SK-N-MC (cell line): ENCODE results near the gene C1orf146.
"Not testable (repeated sequence)": the region's sequence is repeated elsewhere in the genome, so short reads cannot be mapped to it uniquely, and the experiment has no call there.

ENCODE experiments used
- DNase-seq: peaks from one replicate; pipeline ENCODE4 v3.0.0-alpha.2; 2011; ENCODE audit warnings: low read depth, low spot score
- H3K27ac ChIP-seq: fragments of 200-600 bp; sonication (generic); 2 replicates; pipeline ENCODE4 v1.5.1; 2016; ENCODE audit warnings: mixed run types
- H3K36me3 ChIP-seq: fragments of 200-600 bp; sonication (generic); 2 replicates; pipeline ENCODE4 v1.6.1; 2017; ENCODE audit warnings: antibody characterized with exemption, low read length, mixed read lengths; ENCODE audit not compliant: insufficient read depth
- H3K4me3 ChIP-seq: fragments of 200-600 bp; sonication (generic); 2 replicates; pipeline ENCODE4 v1.5.1; 2016
- H3K9ac ChIP-seq: fragments of 200-600 bp; sonication (generic); 2 replicates; pipeline ENCODE4 v1.8.0; 2017; ENCODE audit warnings: mixed run types, mixed read lengths; ENCODE audit not compliant: insufficient read length
- H3K9me3 ChIP-seq: fragments of 200-600 bp; sonication (generic); 2 replicates; pipeline ENCODE4 v1.6.1; 2017; ENCODE audit warnings: low read depth, mild to moderate bottlenecking, antibody characterized with exemption, low read length, moderate library complexity, mixed read lengths
- EZH2 ChIP-seq: fragments of 200-600 bp; sonication (generic); IDR thresholded peaks from one replicate; pipeline ENCODE4 v1.6.1; 2017; ENCODE audit warnings: antibody characterized with exemption
- FOXP2 ChIP-seq: optimal IDR thresholded peaks from 2 replicates; pipeline ENCODE3; 2011; ENCODE audit warnings: mild to moderate bottlenecking, moderate library complexity; ENCODE audit not compliant: insufficient read depth; ENCODE audit errors: extremely low read length, control extremely low read depth
- POLR2AphosphoS5 ChIP-seq: IDR thresholded peaks from 2 replicates; pipeline ENCODE4 v1.6.1; 2012; ENCODE audit warnings: mild to moderate bottlenecking, low read depth, low read length, borderline replicate concordance

The C1orf146 gene

GRCh38 chr1:92240034-92240433 is 22.3 kb downstream of the C1orf146 start:
- TF ChIP-seq EZH2, result no peak
- TF ChIP-seq FOXP2, result no peak
- no peak for TF ChIP-seq POLR2AphosphoS5
- Histone ChIP-seq H3K4me3 (no peak overlapping the region), H3K9me3 (no peaks in the 10 kb centered on the region), H3K27ac (no peak overlapping the region), H3K9ac (peak overlapping the region; percentile 53), H3K36me3 (no peaks in the 10 kb centered on the region)
- DNase-seq, result no peak

GRCh38 chr1:92244376-92244775 is 26.7 kb downstream of the C1orf146 start:
- no peak for DNase-seq
- no peak overlapping the region for H3K27ac ChIP-seq
- TF ChIP-seq FOXP2 (no peak), POLR2AphosphoS5 (no peak), EZH2 (no peak)
- H3K9ac ChIP-seq, result no peak overlapping the region
- no peak overlapping the region for H3K4me3 ChIP-seq
- H3K36me3 ChIP-seq, result peaks cover 4% of the 10 kb centered on the region; the same call in 1 of the 2 replicates
- no peaks in the 10 kb centered on the region for H3K9me3 ChIP-seq

- not testable (repeated sequence) for DNase-seq, H3K9ac ChIP-seq, H3K4me3 ChIP-seq, H3K27ac ChIP-seq, H3K9me3 ChIP-seq
- peaks cover 32% of the 10 kb centered on the region for H3K36me3 ChIP-seq
These were observed 37.0 kb downstream of the C1orf146 start for GRCh38 chr1:92254714-92255113.

DNA sequence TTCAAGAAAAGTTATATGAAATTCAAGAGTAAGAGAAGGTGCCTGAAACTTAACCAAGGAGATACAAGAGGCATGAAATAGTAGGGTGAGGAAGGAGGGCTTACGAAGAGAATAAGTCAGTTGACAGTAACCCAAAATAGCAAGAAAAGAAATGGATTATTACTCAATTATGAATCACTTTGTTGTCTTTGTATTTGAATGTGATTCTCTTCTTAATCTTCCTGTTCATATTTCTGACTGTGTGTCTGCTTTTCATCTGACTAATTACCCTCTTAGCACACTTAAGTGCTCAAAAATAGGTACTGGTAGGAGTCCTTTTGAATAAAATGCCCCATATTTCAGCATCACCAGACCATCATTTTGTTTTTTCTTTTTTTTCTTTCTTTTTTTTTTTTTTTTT is 41.6 kb downstream of the C1orf146 start:
- no peak overlapping the region for H3K4me3 ChIP-seq
- no peaks in the 10 kb centered on the region for H3K9me3 ChIP-seq
- peaks cover 39% of the 10 kb centered on the region for H3K36me3 ChIP-seq
- TF ChIP-seq FOXP2 (no peak), EZH2 (no peak), POLR2AphosphoS5 (no peak)
- no peak overlapping the region for H3K9ac ChIP-seq
- no peak overlapping the region for H3K27ac ChIP-seq
- no peak for DNase-seq

GRCh38 chr1:92262516-92262915 is 44.8 kb downstream of the C1orf146 start:
- H3K36me3 ChIP-seq, result peaks cover 32% of the 10 kb centered on the region

DNA sequence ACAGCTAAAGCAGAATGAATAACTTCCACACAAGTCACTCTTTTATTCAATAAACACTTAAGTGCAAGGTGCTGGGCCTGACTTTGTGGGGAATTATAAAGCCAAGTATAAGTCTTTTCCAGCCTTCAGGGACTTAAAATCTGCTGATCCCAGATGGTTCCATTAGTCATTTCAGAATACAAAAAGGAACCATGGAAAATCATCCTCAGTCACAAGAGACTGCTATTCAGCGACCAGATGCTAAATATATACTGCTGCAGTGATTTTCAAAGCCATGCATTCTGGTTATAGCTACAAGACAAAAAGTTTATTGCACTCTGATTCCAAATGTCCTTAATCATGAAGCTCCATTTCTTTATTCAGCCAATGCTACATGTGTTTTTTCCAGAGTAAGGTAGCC is 55.3 kb downstream of the C1orf146 start:
- H3K36me3 ChIP-seq, result peaks cover 27% of the 10 kb centered on the region
- H3K9me3 ChIP-seq, result no peaks in the 10 kb centered on the region
- no peak overlapping the region for H3K4me3 ChIP-seq
- no peak for TF ChIP-seq POLR2AphosphoS5
- TF ChIP-seq EZH2, result no peak
- TF ChIP-seq FOXP2, result no peak
- no peak for DNase-seq
- no peak overlapping the region for H3K27ac ChIP-seq
- H3K9ac ChIP-seq, result no peak overlapping the region

More at GRCh38 chr1:92262516-92262915, 44.8 kb downstream of the C1orf146 start:
- no peak overlapping the region for H3K4me3 ChIP-seq
- no peak for DNase-seq
- H3K9ac ChIP-seq, result no peak overlapping the region
- no peak overlapping the region for H3K27ac ChIP-seq
- TF ChIP-seq POLR2AphosphoS5 (no peak), FOXP2 (no peak), EZH2 (no peak)
- no peaks in the 10 kb centered on the region for H3K9me3 ChIP-seq

- H3K9ac ChIP-seq, result no peak overlapping the region
- no peak for DNase-seq
- H3K9me3 ChIP-seq, result no peaks in the 10 kb centered on the region
- H3K4me3 ChIP-seq, result no peak overlapping the region
- no peak overlapping the region for H3K27ac ChIP-seq
- TF ChIP-seq EZH2, result no peak
- no peak for TF ChIP-seq FOXP2
- no peak for TF ChIP-seq POLR2AphosphoS5
- H3K36me3 ChIP-seq, result peaks cover 21% of the 10 kb centered on the region
These were observed 57.2 kb downstream of the C1orf146 start for GRCh38 chr1:92274939-92275338.

DNA sequence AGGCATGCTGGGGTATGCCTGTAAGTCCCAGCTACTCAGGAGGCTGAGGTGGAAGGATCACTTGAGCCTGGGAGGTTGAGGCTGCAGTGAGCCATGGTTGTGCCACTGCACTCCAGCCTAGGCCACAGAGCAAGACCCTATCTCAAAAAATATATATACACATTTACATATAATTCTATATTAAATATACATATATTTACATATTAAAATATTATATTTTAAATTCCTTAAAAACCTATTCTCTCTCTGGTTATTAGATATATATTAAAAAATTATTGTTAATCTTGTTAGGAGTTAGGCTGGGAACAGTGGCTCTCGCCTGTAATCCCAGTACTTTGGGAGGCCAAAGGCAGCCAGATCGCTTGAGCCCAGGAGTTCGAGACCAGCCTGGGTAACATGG is 58.4 kb downstream of the C1orf146 start:
- DNase-seq, result no peak
- no peaks in the 10 kb centered on the region for H3K9me3 ChIP-seq
- TF ChIP-seq EZH2, result no peak
- no peak for TF ChIP-seq POLR2AphosphoS5
- no peak overlapping the region for H3K27ac ChIP-seq
- H3K36me3 ChIP-seq, result peaks cover 21% of the 10 kb centered on the region
- no peak overlapping the region for H3K4me3 ChIP-seq
- no peak overlapping the region for H3K9ac ChIP-seq

GRCh38 chr1:92277105-92277723 is 59.5 kb downstream of the C1orf146 start:
- Histone ChIP-seq H3K36me3 (peaks cover 17% of the 10 kb centered on the region), H3K27ac (no peak overlapping the region), H3K9me3 (no peaks in the 10 kb centered on the region), H3K9ac (no peak overlapping the region), H3K4me3 (no peak overlapping the region)
- no peak for TF ChIP-seq POLR2AphosphoS5
- DNase-seq, result no peak

DNA sequence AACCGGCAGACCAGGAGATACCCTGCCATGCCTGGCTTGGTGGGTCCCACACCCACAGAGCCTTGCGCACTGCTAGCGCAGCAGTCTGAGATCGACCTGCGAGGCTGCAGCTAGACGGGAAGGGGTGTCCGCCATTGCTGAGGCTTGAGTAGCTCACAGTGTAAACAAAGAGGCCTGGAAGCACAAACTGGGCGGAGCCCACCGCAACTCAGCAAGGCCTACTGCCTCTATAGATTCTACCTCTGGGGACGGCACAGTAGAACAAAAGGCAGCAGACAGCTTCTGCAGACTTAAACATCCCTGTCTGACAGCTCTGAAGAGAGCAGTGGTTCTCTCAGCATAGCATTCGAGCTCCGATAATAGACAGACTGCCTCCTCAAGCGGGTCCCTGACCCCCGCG is 62.1 kb downstream of the C1orf146 start:
- not testable (repeated sequence) for DNase-seq, H3K9me3 ChIP-seq, H3K4me3 ChIP-seq, H3K27ac ChIP-seq, H3K9ac ChIP-seq, H3K36me3 ChIP-seq

DNA sequence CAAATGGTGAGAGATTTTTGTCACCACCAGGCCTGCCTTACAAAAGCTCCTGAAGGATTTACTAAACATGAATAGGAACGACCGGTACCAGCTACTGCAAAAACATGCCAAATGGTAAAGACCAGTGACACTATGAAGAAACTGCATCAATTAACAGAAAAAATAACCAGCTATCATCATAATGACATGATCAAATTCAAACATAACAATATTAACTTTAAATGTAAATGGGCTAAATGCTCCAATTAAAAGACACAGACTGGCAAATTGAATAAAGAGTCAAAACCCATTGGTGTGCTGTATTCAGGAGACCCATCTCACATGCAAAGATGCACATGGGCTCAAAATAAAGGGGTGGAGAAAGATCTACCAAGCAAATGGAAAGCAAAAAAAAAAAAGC is 63.7 kb downstream of the C1orf146 start:
- H3K9me3 ChIP-seq, H3K9ac ChIP-seq, DNase-seq, H3K4me3 ChIP-seq, H3K36me3 ChIP-seq, H3K27ac ChIP-seq: not testable (repeated sequence)
